Endothelial cell (in vitro differentiated cells): ENCODE measurements around the gene DNAJC11. TPM values are rescaled to one million over a fixed set of nuclear protein-coding genes. Genes with fewer than 3 reads are reported as not detected.
A peak's percentile ranks its signal among the peaks of the same experiment; 100 is the strongest.

Experiments used
- DNase-seq: peaks from one replicate; pipeline ENCODE4 v3.0.0; 2021; ENCODE audit warnings: low spot score
- H3K27ac Mint-ChIP-seq: one replicate; pipeline ENCODE4 v1.8.0; 2021; ENCODE audit warnings: mixed read lengths, inconsistent platforms; ENCODE audit not compliant: unreplicated experiment
- H3K27me3 Mint-ChIP-seq: one replicate; pipeline ENCODE4 v1.8.0; 2021; ENCODE audit warnings: mild to moderate bottlenecking, moderate library complexity, mixed read lengths, inconsistent platforms; ENCODE audit not compliant: unreplicated experiment
- H3K36me3 Mint-ChIP-seq: one replicate; pipeline ENCODE4 v1.8.0; 2021; ENCODE audit warnings: mild to moderate bottlenecking, low read depth, mixed read lengths, inconsistent platforms; ENCODE audit not compliant: unreplicated experiment
- H3K4me1 Mint-ChIP-seq: one replicate; pipeline ENCODE4 v1.8.0; 2021; ENCODE audit warnings: mild to moderate bottlenecking, mixed read lengths, inconsistent platforms; ENCODE audit not compliant: unreplicated experiment
- H3K4me3 Mint-ChIP-seq: one replicate; pipeline ENCODE4 v1.8.0; 2021; ENCODE audit warnings: mild to moderate bottlenecking, mixed read lengths, inconsistent platforms; ENCODE audit not compliant: unreplicated experiment
- H3K9me3 Mint-ChIP-seq: one replicate; pipeline ENCODE4 v1.8.0; 2021; ENCODE audit warnings: mixed read lengths, inconsistent platforms; ENCODE audit not compliant: unreplicated experiment
- CTCF ChIP-seq: fragments of 200-600 bp; sonication (generic); IDR thresholded peaks from one replicate; pipeline ENCODE4 v1.5.0; 2021; ENCODE audit warnings: antibody characterized with exemption; ENCODE audit not compliant: unreplicated experiment
- long read RNA-seq: library from polyadenylated mRNA; unstranded; transcript quantifications from one replicate; pipeline ENCODE4 v2.0.0, GENCODE V29; 2020; ENCODE audit not compliant: unreplicated experiment
- total RNA-seq: library from RNA; stranded (reverse); fragmentation: NEBNext Ultra II Directional; extraction: Animal tissue kit (Norgen Biotek cat#: 25700); gene quantifications from one replicate; pipeline ENCODE4 v1.2.1, GENCODE V29; 2021; ENCODE audit not compliant: unreplicated experiment

The DNAJC11 gene
- total RNA-seq = 57.0 TPM
- long read RNA-seq, transcript DNAJC11-202 (16 exons, 3,311 nt) = major isoform, 23 of 33 reads
- long read RNA-seq, partial matches to known transcripts = 3 of 33 reads
- long read RNA-seq, other reads (novel, unspliced or antisense) = 4 of 33 reads

GRCh38 chr1:6701437-6702153, at the start of gene DNAJC11:
Gene DNAJC11 (minus strand): TSS chr1:6701816. CDS start chr1:6701800, 16 bp downstream.
- H3K27ac Mint-ChIP-seq = peak within 1 kb of the TSS; percentile 91
- peak within 1 kb of the TSS; percentile 97 for H3K4me3 Mint-ChIP-seq
- H3K9me3 Mint-ChIP-seq = no peaks in the 10 kb centered on the region
- peak; percentile 94 for DNase-seq
- H3K4me1 Mint-ChIP-seq = peaks cover 7% of the 10 kb centered on the region
- H3K27me3 Mint-ChIP-seq = peaks cover 4% of the 10 kb centered on the region
- peak; percentile 97 for TF ChIP-seq CTCF
- no peaks in the 10 kb centered on the region for H3K36me3 Mint-ChIP-seq

GRCh38 chr1:6750490-6750889, 48.9 kb upstream of the DNAJC11 start:
- Mint-ChIP-seq H3K36me3 (no peaks in the 10 kb centered on the region), H3K4me3 (no peak overlapping the region), H3K27me3 (no peaks in the 10 kb centered on the region), H3K4me1 (no peaks in the 10 kb centered on the region), H3K9me3 (no peaks in the 10 kb centered on the region), H3K27ac (no peak overlapping the region)
- no peak for TF ChIP-seq CTCF
- no peak for DNase-seq

- H3K27me3 Mint-ChIP-seq = no peaks in the 10 kb centered on the region
- TF ChIP-seq CTCF = no peak
- H3K4me1 Mint-ChIP-seq = no peaks in the 10 kb centered on the region
- DNase-seq = no peak
- H3K36me3 Mint-ChIP-seq = no peaks in the 10 kb centered on the region
- no peaks in the 10 kb centered on the region for H3K9me3 Mint-ChIP-seq
- no peak overlapping the region for H3K4me3 Mint-ChIP-seq
- no peak overlapping the region for H3K27ac Mint-ChIP-seq
Observed at GRCh38 chr1:6747674-6748073, 46.1 kb upstream of the DNAJC11 start.

- Mint-ChIP-seq H3K4me3 (no peak overlapping the region), H3K27ac (no peak overlapping the region), H3K9me3 (no peaks in the 10 kb centered on the region), H3K4me1 (no peaks in the 10 kb centered on the region), H3K36me3 (no peaks in the 10 kb centered on the region), H3K27me3 (no peaks in the 10 kb centered on the region)
- no peak for TF ChIP-seq CTCF
- no peak for DNase-seq
Observed at GRCh38 chr1:6745073-6745472, 43.5 kb upstream of the DNAJC11 start.
